ENCODE data around the gene ARAF.

ARAF gene

DNA sequence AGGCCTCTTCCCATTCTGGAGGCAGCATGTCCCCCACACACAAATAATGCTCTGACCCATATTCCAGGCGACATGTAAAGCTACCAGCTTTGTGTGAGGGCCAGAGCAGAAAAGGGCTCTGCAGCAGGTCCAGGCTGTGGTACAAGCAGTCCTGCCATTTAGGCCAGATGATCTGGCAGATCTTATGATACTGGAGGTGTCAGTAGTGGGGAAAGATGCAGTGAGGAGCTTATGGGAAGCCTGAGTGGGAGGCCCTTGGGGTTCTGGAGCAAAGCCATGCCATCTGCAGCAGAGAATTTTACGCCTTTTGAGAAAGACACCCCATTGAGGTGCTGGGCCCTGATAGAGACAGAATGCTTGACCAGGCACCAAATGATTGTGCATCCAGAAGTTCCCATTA is 50.9 kb downstream of the ARAF start (continued):
- TF ChIP-seq, protein P1, sequence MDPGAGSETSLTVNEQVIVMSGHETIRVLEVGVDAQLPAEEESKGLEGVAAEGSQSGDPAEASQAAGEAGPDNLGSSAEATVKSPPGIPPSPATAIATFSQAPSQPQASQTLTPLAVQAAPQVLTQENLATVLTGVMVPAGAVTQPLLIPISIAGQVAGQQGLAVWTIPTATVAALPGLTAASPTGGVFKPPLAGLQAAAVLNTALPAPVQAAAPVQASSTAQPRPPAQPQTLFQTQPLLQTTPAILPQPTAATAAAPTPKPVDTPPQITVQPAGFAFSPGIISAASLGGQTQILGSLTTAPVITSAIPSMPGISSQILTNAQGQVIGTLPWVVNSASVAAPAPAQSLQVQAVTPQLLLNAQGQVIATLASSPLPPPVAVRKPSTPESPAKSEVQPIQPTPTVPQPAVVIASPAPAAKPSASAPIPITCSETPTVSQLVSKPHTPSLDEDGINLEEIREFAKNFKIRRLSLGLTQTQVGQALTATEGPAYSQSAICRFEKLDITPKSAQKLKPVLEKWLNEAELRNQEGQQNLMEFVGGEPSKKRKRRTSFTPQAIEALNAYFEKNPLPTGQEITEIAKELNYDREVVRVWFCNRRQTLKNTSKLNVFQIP (CRISPR knock-in tag; IDR thresholded peaks at IDR 0.05; ENCODE audit: borderline replicate concordance, low read depth), result no peak
- TF ChIP-seq ISL1 (CRISPR knock-in tag; IDR thresholded peaks at IDR 0.05), result no peak
- TF ChIP-seq ZC3H10 (CRISPR knock-in tag; IDR thresholded peaks at IDR 0.05), result no peak
- no peak for TF ChIP-seq PPARA (CRISPR knock-in tag; IDR thresholded peaks at IDR 0.05; ENCODE audit: borderline replicate concordance)
- TF ChIP-seq ZFP3 (CRISPR knock-in tag; IDR thresholded peaks at IDR 0.05), result no peak
- TF ChIP-seq TOX (CRISPR knock-in tag; IDR thresholded peaks at IDR 0.05; ENCODE audit: borderline replicate concordance), result no peak
- TF ChIP-seq GLIS3 (CRISPR knock-in tag; IDR thresholded peaks at IDR 0.05), result no peak

DNA sequence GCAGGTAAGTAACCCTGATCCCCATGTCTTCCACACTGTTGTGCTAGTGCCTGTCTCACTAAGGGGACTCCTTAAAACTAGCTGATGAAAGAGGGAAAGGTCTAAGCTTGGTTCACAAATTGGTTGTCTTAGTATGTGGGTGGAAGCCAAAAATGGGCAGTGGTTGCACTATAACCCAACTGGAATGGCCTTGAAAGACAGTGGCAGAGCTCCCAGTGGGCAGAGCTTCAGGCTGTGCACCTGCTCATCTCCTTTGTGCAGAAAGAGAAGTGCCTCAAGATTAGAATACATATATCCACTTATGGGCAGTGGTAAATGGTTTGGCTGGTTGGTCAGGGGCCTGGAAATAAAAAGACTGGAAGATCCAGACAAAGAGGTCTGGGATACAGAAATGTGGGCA is 51.4 kb downstream of the ARAF start:
- ATAC-seq, result no peak
- TF ChIP-seq, protein P1 (CRISPR knock-in tag; IDR thresholded peaks at IDR 0.05; ENCODE audit: borderline replicate concordance, low read depth), result no peak
- TF ChIP-seq, protein P2, sequence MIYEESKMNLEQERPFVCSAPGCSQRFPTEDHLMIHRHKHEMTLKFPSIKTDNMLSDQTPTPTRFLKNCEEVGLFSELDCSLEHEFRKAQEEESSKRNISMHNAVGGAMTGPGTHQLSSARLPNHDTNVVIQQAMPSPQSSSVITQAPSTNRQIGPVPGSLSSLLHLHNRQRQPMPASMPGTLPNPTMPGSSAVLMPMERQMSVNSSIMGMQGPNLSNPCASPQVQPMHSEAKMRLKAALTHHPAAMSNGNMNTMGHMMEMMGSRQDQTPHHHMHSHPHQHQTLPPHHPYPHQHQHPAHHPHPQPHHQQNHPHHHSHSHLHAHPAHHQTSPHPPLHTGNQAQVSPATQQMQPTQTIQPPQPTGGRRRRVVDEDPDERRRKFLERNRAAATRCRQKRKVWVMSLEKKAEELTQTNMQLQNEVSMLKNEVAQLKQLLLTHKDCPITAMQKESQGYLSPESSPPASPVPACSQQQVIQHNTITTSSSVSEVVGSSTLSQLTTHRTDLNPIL (CRISPR knock-in tag; IDR thresholded peaks at IDR 0.05; ENCODE audit: low read depth), result no peak
- TF ChIP-seq SNAI2 (CRISPR knock-in tag; IDR thresholded peaks at IDR 0.05) (no peak), ZC3H10 (CRISPR knock-in tag; IDR thresholded peaks at IDR 0.05) (no peak), TCF4 (CRISPR knock-in tag; IDR thresholded peaks at IDR 0.05; ENCODE audit: borderline replicate concordance) (no peak), ZNF70 (CRISPR knock-in tag; IDR thresholded peaks at IDR 0.05) (no peak), TOX (CRISPR knock-in tag; IDR thresholded peaks at IDR 0.05; ENCODE audit: borderline replicate concordance) (no peak), ZNF8 (CRISPR knock-in tag; IDR thresholded peaks at IDR 0.05) (no peak), ISL1 (CRISPR knock-in tag; IDR thresholded peaks at IDR 0.05) (no peak)
- TF ChIP-seq, protein P3, sequence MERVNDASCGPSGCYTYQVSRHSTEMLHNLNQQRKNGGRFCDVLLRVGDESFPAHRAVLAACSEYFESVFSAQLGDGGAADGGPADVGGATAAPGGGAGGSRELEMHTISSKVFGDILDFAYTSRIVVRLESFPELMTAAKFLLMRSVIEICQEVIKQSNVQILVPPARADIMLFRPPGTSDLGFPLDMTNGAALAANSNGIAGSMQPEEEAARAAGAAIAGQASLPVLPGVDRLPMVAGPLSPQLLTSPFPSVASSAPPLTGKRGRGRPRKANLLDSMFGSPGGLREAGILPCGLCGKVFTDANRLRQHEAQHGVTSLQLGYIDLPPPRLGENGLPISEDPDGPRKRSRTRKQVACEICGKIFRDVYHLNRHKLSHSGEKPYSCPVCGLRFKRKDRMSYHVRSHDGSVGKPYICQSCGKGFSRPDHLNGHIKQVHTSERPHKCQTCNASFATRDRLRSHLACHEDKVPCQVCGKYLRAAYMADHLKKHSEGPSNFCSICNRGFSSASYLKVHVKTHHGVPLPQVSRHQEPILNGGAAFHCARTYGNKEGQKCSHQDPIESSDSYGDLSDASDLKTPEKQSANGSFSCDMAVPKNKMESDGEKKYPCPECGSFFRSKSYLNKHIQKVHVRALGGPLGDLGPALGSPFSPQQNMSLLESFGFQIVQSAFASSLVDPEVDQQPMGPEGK (CRISPR knock-in tag; IDR thresholded peaks at IDR 0.05; ENCODE audit: borderline replicate concordance), result no peak

DNA sequence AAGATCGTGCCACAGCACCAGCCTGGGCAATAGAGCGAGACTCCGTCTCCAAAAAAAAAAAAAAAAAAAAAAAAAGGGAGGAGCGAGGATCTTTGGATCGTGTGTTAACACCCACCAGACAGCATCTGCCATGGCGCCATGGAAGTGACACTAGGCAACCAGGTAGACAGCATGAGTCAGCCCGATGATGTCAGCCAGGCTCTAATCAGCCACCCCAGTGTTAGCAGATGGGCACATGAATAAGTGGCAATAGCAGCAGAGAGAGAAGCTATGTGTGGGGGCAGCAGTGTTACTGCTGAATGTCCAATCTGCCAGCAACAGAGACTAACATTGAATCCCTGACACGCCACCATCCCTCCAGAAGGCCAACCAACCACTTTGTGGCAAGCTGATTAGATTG is 52.1 kb downstream of the ARAF start:
- no peak for ATAC-seq
- no peak for TF ChIP-seq ZNF70 (CRISPR knock-in tag; IDR thresholded peaks at IDR 0.05)
- no peak for TF ChIP-seq SNAI2 (CRISPR knock-in tag; IDR thresholded peaks at IDR 0.05)
- TF ChIP-seq GLIS3 (CRISPR knock-in tag; IDR thresholded peaks at IDR 0.05), result no peak
- TF ChIP-seq, protein P3 (CRISPR knock-in tag; IDR thresholded peaks at IDR 0.05; ENCODE audit: borderline replicate concordance), result no peak
- TF ChIP-seq PPARA (CRISPR knock-in tag; IDR thresholded peaks at IDR 0.05; ENCODE audit: borderline replicate concordance), result no peak
- no peak for TF ChIP-seq TOX (CRISPR knock-in tag; IDR thresholded peaks at IDR 0.05; ENCODE audit: borderline replicate concordance)
- no peak for TF ChIP-seq OSR1 (CRISPR knock-in tag; IDR thresholded peaks at IDR 0.05)
- TF ChIP-seq RARB (CRISPR knock-in tag; IDR thresholded peaks at IDR 0.05), result no peak
- no peak for TF ChIP-seq ZFP3 (CRISPR knock-in tag; IDR thresholded peaks at IDR 0.05)

DNA sequence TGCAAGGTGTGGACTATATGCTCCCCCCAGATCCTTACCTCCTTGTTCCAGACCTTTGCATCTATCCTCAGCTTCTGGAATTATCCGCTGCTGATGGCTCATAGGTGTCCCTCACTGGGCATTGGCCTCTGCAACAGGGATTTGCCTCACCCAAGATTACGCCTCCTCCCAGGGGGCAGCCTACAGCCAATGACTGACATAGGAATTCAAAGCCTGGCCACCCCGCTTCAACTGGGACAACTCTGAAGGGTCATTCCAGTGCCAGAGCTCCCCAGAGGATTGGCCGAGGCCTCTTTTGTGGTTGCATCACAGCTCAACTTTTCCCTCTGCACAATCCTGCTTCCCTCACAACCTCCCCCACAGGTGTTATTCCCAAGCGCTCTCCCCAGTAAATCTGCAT is 53.6 kb downstream of the ARAF start:
- ATAC-seq, result no peak
- TF ChIP-seq ARNTL (CRISPR knock-in tag; IDR thresholded peaks at IDR 0.05; ENCODE audit: borderline replicate concordance, low read depth) (no peak), ZNF565 (CRISPR knock-in tag; conservative IDR thresholded peaks at IDR 0.05; ENCODE audit: low read depth) (no peak), ZNF8 (CRISPR knock-in tag; IDR thresholded peaks at IDR 0.05) (no peak), ISL1 (CRISPR knock-in tag; IDR thresholded peaks at IDR 0.05) (no peak), ESRRG (CRISPR knock-in tag; IDR thresholded peaks at IDR 0.05) (no peak), GLIS3 (CRISPR knock-in tag; IDR thresholded peaks at IDR 0.05) (no peak)
- TF ChIP-seq, protein P4, sequence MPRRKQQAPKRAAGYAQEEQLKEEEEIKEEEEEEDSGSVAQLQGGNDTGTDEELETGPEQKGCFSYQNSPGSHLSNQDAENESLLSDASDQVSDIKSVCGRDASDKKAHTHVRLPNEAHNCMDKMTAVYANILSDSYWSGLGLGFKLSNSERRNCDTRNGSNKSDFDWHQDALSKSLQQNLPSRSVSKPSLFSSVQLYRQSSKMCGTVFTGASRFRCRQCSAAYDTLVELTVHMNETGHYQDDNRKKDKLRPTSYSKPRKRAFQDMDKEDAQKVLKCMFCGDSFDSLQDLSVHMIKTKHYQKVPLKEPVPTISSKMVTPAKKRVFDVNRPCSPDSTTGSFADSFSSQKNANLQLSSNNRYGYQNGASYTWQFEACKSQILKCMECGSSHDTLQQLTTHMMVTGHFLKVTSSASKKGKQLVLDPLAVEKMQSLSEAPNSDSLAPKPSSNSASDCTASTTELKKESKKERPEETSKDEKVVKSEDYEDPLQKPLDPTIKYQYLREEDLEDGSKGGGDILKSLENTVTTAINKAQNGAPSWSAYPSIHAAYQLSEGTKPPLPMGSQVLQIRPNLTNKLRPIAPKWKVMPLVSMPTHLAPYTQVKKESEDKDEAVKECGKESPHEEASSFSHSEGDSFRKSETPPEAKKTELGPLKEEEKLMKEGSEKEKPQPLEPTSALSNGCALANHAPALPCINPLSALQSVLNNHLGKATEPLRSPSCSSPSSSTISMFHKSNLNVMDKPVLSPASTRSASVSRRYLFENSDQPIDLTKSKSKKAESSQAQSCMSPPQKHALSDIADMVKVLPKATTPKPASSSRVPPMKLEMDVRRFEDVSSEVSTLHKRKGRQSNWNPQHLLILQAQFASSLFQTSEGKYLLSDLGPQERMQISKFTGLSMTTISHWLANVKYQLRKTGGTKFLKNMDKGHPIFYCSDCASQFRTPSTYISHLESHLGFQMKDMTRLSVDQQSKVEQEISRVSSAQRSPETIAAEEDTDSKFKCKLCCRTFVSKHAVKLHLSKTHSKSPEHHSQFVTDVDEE (CRISPR knock-in tag; IDR thresholded peaks at IDR 0.05), result no peak
- TF ChIP-seq, protein P3 (CRISPR knock-in tag; IDR thresholded peaks at IDR 0.05; ENCODE audit: borderline replicate concordance), result no peak
- TF ChIP-seq, protein P2 (CRISPR knock-in tag; IDR thresholded peaks at IDR 0.05; ENCODE audit: low read depth), result no peak

Data from SK-N-SH treated with all-trans-retinoic acid at 6 μM for 48 hours (cell line).